Mesangial cell (primary cell): ENCODE data around the gene ABCG4. TPM values are rescaled to one million over a fixed set of nuclear protein-coding genes. Genes with fewer than 3 reads are reported as not detected.

Experiments used
- total RNA-seq: library from RNA; depleted of rRNA; stranded (reverse); fragments of >200 nt; gene quantifications from 2 replicates; pipeline ENCODE4 v1.2.3, GENCODE V29; 2015

The ABCG4 gene
- 0.49 and 1.1 TPM in 2 replicates for total RNA-seq

GRCh38 chr11:119149018-119149785 is at the start of gene ABCG4:
TSS of gene ABCG4 (plus strand) at chr11:119149052. CDS start at chr11:119149966, 914 bp downstream.

DNA sequence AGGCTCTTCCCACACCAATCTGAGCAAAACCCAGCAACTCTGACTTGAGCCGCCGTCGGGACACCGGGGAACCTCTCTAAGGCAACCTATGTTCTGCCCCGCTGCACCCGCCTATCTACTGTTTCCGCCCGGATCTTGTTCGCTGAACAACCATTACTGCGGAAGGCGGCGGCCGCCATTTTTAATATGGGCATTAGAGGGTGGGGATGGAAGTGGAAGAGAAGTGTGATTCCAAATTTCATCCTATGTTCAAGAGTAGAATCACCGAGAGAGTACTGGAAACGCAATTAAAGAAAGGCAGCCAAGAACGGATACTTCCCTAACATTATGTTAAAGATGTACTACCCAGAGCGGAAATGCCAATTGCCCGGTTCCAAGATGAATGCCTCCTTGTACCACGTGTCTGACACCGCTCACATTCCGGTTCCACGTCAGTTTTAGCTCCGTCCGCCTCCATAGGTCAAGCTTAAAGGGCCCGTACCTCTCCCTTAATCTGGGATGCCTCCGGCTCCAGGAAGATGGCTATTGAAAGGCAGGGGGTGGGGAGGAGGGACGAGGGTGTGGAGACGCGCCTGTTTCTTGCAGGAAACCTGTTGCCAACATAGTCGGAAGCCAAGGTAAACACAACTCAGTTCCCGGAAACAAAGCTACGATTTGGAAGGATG is 47.0 kb upstream of the ABCG4 start, which contains the start of gene DPAGT1:
TSS of gene DPAGT1 (minus strand) at position 95 of the 665 bp plus-strand sequence. CDS start 198 bp downstream, outside the sequence.

DNA sequence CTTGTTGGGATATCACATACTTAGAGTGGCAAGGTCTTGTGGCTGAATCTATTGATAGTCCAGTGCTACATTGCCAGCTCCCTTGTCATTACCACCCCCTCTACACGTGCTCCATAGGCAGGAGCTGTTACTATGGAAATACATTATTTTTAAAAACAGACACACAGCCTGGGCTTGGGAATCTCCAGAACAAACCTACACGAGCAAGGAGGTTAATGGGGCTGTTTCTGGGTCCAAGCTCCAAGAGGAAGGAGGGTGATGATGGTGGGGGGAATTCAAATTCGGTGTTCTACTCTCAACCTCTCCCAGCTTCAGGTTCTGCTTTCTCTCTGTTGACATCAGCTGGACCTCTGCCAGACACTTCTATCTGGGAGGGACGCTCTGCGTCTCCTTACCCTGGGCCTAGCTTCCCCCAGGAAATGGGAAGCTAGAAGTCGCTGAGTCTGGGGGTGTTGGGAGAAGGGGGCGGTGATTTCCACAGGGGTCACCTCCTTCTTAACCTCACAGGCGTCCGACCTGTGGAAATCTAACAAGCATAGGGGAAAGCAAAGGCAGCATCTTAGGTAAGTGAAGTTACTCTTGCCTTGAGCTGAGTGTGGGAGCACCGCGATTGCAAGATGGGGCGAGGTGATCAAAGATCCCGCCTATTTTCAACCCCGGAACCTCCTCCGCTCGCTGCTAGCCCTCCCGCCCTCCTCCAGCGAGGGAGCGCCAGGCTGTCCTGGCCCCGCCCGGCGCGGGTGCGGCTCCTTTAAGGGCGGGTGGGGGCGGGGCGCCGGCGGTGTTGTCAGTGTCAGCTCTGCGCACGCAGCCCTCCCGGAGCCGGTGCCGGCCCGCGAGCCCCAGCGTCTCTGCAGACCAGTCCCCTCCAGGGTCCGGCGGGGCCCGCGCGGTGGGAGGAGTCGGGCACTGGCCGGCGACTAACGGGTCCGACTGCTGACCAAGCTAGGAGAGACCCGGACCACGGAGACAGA is 42.0 kb upstream of the ABCG4 start, which contains the start of gene C2CD2L:
TSS of gene C2CD2L (plus strand) at position 781 of the 974 bp plus-strand sequence. CDS start 398 bp downstream, outside the sequence.

DNA sequence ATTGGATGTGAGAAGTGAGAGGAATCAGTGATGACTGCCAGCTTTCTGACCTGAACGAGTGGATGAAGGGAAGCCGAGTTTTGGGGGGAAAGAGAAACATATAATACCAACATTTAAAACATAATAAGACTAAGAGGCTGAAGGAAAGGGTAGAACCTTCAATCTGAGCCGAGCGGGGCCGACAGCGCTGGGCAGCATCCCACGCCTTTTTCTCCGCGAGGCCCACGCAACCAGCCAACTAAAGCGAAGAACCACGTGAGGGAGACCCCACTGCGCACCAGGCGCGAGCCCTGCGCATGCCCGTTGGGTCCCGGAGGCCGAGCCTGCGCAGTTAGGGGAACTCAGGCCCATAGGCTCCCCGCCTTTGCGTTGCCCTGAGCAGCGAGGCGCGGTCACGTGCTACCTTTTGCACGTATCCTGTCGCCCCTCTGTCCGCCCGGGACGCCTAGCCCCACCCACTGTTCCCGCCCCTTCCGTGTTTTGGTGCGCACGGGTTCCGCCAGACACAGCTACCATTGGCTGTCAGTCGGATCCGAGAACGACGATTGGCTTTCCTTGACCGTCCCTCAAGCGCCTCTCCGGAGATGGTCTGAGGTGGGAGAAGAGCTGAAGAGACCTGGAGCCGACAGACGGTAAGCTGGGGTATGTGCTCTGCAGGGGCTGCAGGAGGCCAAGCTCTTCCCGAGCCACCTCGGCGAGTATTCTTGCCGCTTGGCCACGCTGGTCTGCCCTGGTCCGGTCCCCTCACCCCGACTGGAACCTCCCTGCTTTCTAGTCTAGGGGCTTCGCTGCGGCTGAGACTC is 27.6 kb upstream of the ABCG4 start, which contains the start of gene HINFP:
TSS of gene HINFP (plus strand) at position 573 of the 803 bp plus-strand sequence. CDS start 5,365 bp downstream, outside the sequence.

GRCh38 chr11:119168471-119169281 is 19.8 kb downstream of the ABCG4 start, which contains the start of gene NLRX1:
TSS of gene NLRX1 (plus strand) at chr11:119168725. CDS start at chr11:119171404, 2,679 bp downstream.

GRCh38 chr11:119205574-119206510 is 57.0 kb downstream of the ABCG4 start, which contains the start of gene CBL:
TSS of gene CBL (plus strand) at chr11:119206339. CDS start at chr11:119206418, 79 bp downstream.

Other genes with a start within 250 kb of the ABCG4 start
- gene BCL9L, start 223.1 kb upstream of the ABCG4 start, total RNA-seq = 30.3 and 58.2 TPM in 2 replicates
- not detected in 2 replicates for gene UPK2, start 192.8 kb upstream of the ABCG4 start, total RNA-seq
- gene FOXR1, start 177.3 kb upstream of the ABCG4 start, total RNA-seq = not detected in 2 replicates
- gene CENATAC, start 150.9 kb upstream of the ABCG4 start, total RNA-seq = 7.2 and 12.5 TPM in 2 replicates
- 1,334 and 1,525 TPM in 2 replicates for gene RPS25, start 130.7 kb upstream of the ABCG4 start, total RNA-seq
- 75.0 and 110 TPM in 2 replicates for gene TRAPPC4, start 130.3 kb upstream of the ABCG4 start, total RNA-seq
- 50.4 and 68.5 TPM in 2 replicates for gene SLC37A4, start 118.2 kb upstream of the ABCG4 start, total RNA-seq
- gene HYOU1, start 91.8 kb upstream of the ABCG4 start, total RNA-seq = 86.6 and 187 TPM in 2 replicates
- gene VPS11, start 81.2 kb upstream of the ABCG4 start, total RNA-seq = 24.4 and 43.9 TPM in 2 replicates
- 38.8 and 62.1 TPM in 2 replicates for gene HMBS, start 64.2 kb upstream of the ABCG4 start, total RNA-seq
- gene DPAGT1, start 47.2 kb upstream of the ABCG4 start, total RNA-seq = 31.8 and 41.1 TPM in 2 replicates
- 5.8 and 8.6 TPM in 2 replicates for gene C2CD2L, start 41.7 kb upstream of the ABCG4 start, total RNA-seq
- 10.9 and 32.2 TPM in 2 replicates for gene HINFP, start 27.5 kb upstream of the ABCG4 start, total RNA-seq
- gene NLRX1, start 19.7 kb downstream of the ABCG4 start, total RNA-seq = 19.1 and 25.4 TPM in 2 replicates
- gene NHERF4, start 36.4 kb downstream of the ABCG4 start, total RNA-seq = 0.25 TPM in 1 of 2 replicates, not detected in the other
- 11.9 and 14.0 TPM in 2 replicates for gene CBL, start 57.3 kb downstream of the ABCG4 start, total RNA-seq
- gene MCAM, start 168.1 kb downstream of the ABCG4 start, total RNA-seq = 304 and 613 TPM in 2 replicates
- 21.7 and 39.4 TPM in 2 replicates for gene RNF26, start 185.5 kb downstream of the ABCG4 start, total RNA-seq
- 1.6 and 8.5 TPM in 2 replicates for gene C1QTNF5, start 191.8 kb downstream of the ABCG4 start, total RNA-seq
- not detected in 2 replicates for gene MFRP, start 197.7 kb downstream of the ABCG4 start, total RNA-seq
- 1.1 and 11.3 TPM in 2 replicates for gene USP2, start 232.6 kb downstream of the ABCG4 start, total RNA-seq